IMR-90 (cell line): ENCODE data around the gene UBE2V1. TPM values are rescaled to one million over a fixed set of nuclear protein-coding genes. Genes with fewer than 3 reads are reported as not detected.

Source experiments
- ATAC-seq: fragments of 200-7000 bp; cut with Tn5 transposase; 2 replicates; pipeline ENCODE4 v1.9.1; 2020; ENCODE audit warnings: low read depth, mild to moderate bottlenecking, moderate library complexity
- BruUV-seq: library from RNA; stranded (reverse); fragments of 400-500 nt; replicated peaks from 2 replicates; lab custom pipeline; 2021; lab: Mats Ljungman, UMichigan
- CTCF ChIA-PET: fragments of 300-600 bp; formaldehyde crosslinking; extraction: SDS; loops from one replicate; lab custom pipeline; 2021; ENCODE audit warnings: antibody characterized with exemption; lab: Yijun Ruan, JAX
- POLR2A ChIA-PET: fragments of 300-600 bp; sonication (Branson Sonifier 250); formaldehyde crosslinking; loops from one replicate; lab custom pipeline; 2022; ENCODE audit warnings: antibody characterized with exemption; ENCODE audit not compliant: unreplicated experiment; lab: Charles Lee
- DNase-seq: peaks from one replicate; pipeline ENCODE4 v3.0.0; 2013
- H2AFZ ChIP-seq: replicated peaks from 2 replicates; pipeline ENCODE3; 2013; ENCODE audit warnings: low read length, mild to moderate bottlenecking; ENCODE audit not compliant: poor library complexity
- H2AK5ac ChIP-seq: 2 replicates; pipeline ENCODE4 v1.6.1; 2013; ENCODE audit warnings: low read depth, low read length, inconsistent platforms
- H2AK9ac ChIP-seq: replicated peaks from 2 replicates; pipeline ENCODE3; 2013; ENCODE audit warnings: mild to moderate bottlenecking, low read depth, low read length, moderate library complexity; ENCODE audit not compliant: poor library complexity
- H2BK120ac ChIP-seq: 2 replicates; pipeline ENCODE4 v1.6.1; 2013; ENCODE audit warnings: low read depth, low read length, inconsistent platforms
- H2BK15ac ChIP-seq: 3 replicates; pipeline ENCODE4 v1.6.1; 2013; ENCODE audit warnings: low read depth, low read length, inconsistent platforms
- H2BK20ac ChIP-seq: 2 replicates; pipeline ENCODE4 v1.6.1; 2013; ENCODE audit warnings: low read depth, mild to moderate bottlenecking, inconsistent platforms, low read length, moderate library complexity
- H2BK5ac ChIP-seq: 2 replicates; pipeline ENCODE4 v1.6.1; 2013; ENCODE audit warnings: mild to moderate bottlenecking, low read depth, low read length, inconsistent platforms; ENCODE audit not compliant: poor library complexity, severe bottlenecking
- H3K14ac ChIP-seq: replicated peaks from 2 replicates; pipeline ENCODE4 v1.6.1; 2013; ENCODE audit warnings: low read depth, low read length, inconsistent platforms
- H3K18ac ChIP-seq: 2 replicates; pipeline ENCODE4 v1.6.1; 2013; ENCODE audit warnings: low read depth, low read length, control low read depth
- H3K23ac ChIP-seq: 2 replicates; pipeline ENCODE4 v1.6.1; 2013; ENCODE audit warnings: low read depth, low read length, inconsistent platforms
- H3K27ac ChIP-seq: 2 replicates; pipeline ENCODE4 v1.5.1; 2013; ENCODE audit warnings: mild to moderate bottlenecking, control low read depth, low read length; ENCODE audit not compliant: insufficient read depth
- H3K27me3 ChIP-seq: 2 replicates; pipeline ENCODE4 v1.6.1; 2013; ENCODE audit warnings: low read length; ENCODE audit not compliant: control insufficient read depth, insufficient read depth
- H3K36me3 ChIP-seq: 2 replicates; pipeline ENCODE4 v1.6.1; 2013; ENCODE audit warnings: low read length, mixed read lengths; ENCODE audit not compliant: control insufficient read depth, insufficient read depth
- H3K4ac ChIP-seq: 2 replicates; pipeline ENCODE4 v1.6.1; 2013; ENCODE audit warnings: low read depth, low read length, inconsistent platforms
- H3K4me1 ChIP-seq: 2 replicates; pipeline ENCODE4 v1.6.1; 2013; ENCODE audit warnings: low read length, mixed read lengths; ENCODE audit not compliant: control insufficient read depth, insufficient read depth
- H3K4me2 ChIP-seq: 2 replicates; pipeline ENCODE4 v1.6.1; 2013; ENCODE audit warnings: low read depth, mild to moderate bottlenecking, control low read depth, low read length, moderate library complexity
- H3K4me3 ChIP-seq: 2 replicates; pipeline ENCODE4 v1.5.1; 2013; ENCODE audit warnings: low read depth, mild to moderate bottlenecking, control low read depth, low read length, moderate library complexity; ENCODE audit not compliant: insufficient read depth
- H3K56ac ChIP-seq: 2 replicates; pipeline ENCODE4 v1.6.1; 2013; ENCODE audit warnings: low read length, inconsistent platforms; ENCODE audit not compliant: insufficient read depth; ENCODE audit errors: extremely low read depth
- H3K79me1 ChIP-seq, 2 experiments: 2 replicates each; pipeline ENCODE4 v1.6.1; 2013; ENCODE audit warnings: low read length in 2 of 2, inconsistent platforms in 1 of 2, low read depth in 1 of 2
- H3K9ac ChIP-seq: 2 replicates; pipeline ENCODE4 v1.6.1; 2013; ENCODE audit warnings: low read depth, low read length, control low read depth
- H3K9me1 ChIP-seq: 2 replicates; pipeline ENCODE4 v1.6.1; 2013; ENCODE audit warnings: low read length, inconsistent platforms; ENCODE audit not compliant: insufficient read depth
- H3K9me3 ChIP-seq: 2 replicates; pipeline ENCODE4 v1.6.1; 2013; ENCODE audit warnings: low read length; ENCODE audit not compliant: control insufficient read depth, insufficient read depth
- H4K20me1 ChIP-seq: 2 replicates; pipeline ENCODE4 v1.6.1; 2013; ENCODE audit warnings: low read length, inconsistent platforms; ENCODE audit not compliant: insufficient read depth
- H4K5ac ChIP-seq: 2 replicates; pipeline ENCODE4 v1.6.1; 2013; ENCODE audit warnings: mild to moderate bottlenecking, low read depth, low read length, control low read depth
- H4K8ac ChIP-seq, 2 experiments: 2 replicates each; pipeline ENCODE4 v1.6.1; 2013; ENCODE audit warnings: low read depth in 2 of 2, low read length in 2 of 2, control low read depth in 1 of 2, inconsistent platforms in 1 of 2
- H4K91ac ChIP-seq: 2 replicates; pipeline ENCODE4 v1.6.1; 2013; ENCODE audit warnings: low read depth, low read length, inconsistent platforms; ENCODE audit not compliant: insufficient read depth
- BHLHE40 ChIP-seq: fragments of 150-350 bp; IDR thresholded peaks from 2 replicates; pipeline ENCODE4 v1.6.1; 2016; ENCODE audit warnings: mild to moderate bottlenecking, low read depth, low read length
- MAFK ChIP-seq: IDR thresholded peaks from 2 replicates; pipeline ENCODE4 v1.6.1; 2012; ENCODE audit warnings: low read depth, low read length, improper control_type of control experiment
- MAZ ChIP-seq: IDR thresholded peaks from 2 replicates; pipeline ENCODE4 v1.6.1; 2012; ENCODE audit warnings: low read depth, mild to moderate bottlenecking, low read length, improper control_type of control experiment, moderate library complexity, borderline replicate concordance
- NFE2L2 ChIP-seq: fragments of 150-350 bp; IDR thresholded peaks from 2 replicates; pipeline ENCODE4 v1.6.1; 2016; ENCODE audit warnings: low read depth, mild to moderate bottlenecking, low read length
- RFX5 ChIP-seq: IDR thresholded peaks from 2 replicates; pipeline ENCODE4 v1.8.0; 2012; ENCODE audit warnings: low read depth, mild to moderate bottlenecking, low read length, moderate library complexity
- USF2 ChIP-seq: fragments of 150-350 bp; IDR thresholded peaks from 2 replicates; pipeline ENCODE4 v1.6.1; 2017; ENCODE audit warnings: mild to moderate bottlenecking, antibody characterized with exemption, low read length, low read depth
- WGBS, 2 experiments: methylation state at CpG; one replicate each; pipeline versions ENCODE4 v1.1.5 to v1.1.7; 2013; ENCODE audit warnings: missing lambda C conversion rate in 2 of 2; ENCODE audit not compliant: insufficient read length in 1 of 2; ENCODE audit errors: extremely low coverage in 2 of 2; 5-methylcytosine and 5-hydroxymethylcytosine counted together
- dilution Hi-C: fragments of 300-500 bp; cut with HindIII; formaldehyde crosslinking; loops from one replicate; pipeline ENCODE4 v1.14.3; 2018; ENCODE audit warnings: low sequenced_read_pairs; ENCODE audit not compliant: unreplicated experiment
- in situ Hi-C: fragments of 300-500 bp; cut with MboI; formaldehyde crosslinking; loops from 3 replicates; pipeline ENCODE4 v1.14.3; 2019; ENCODE audit warnings: low sequenced_read_pairs, inconsistent platforms, mixed read lengths
- intact Hi-C: fragments of 100-400 bp; cut with micrococcal nuclease; formaldehyde crosslinking; loops from 2 replicates; pipeline ENCODE4 v1.10.0; 2022
- polyA plus RNA-seq, 3 experiments: library from polyadenylated mRNA; depleted of rRNA; stranded (reverse); fragments of >200 nt; gene quantifications; 2 replicates each; pipeline ENCODE4 v1.2.3, GENCODE V29; 2012; ENCODE audit warnings: low replicate concordance in 1 of 3
- total RNA-seq: library from RNA; depleted of rRNA; stranded (reverse); fragments of >200 nt; gene quantifications from 2 replicates; pipeline ENCODE4 v1.2.3, GENCODE V29; 2012

The UBE2V1 gene
- total and polyA plus RNA-seq, 2 of the 4 experiments (the other 2 are of a cell fraction), result 20.1 to 138 TPM

DNA sequence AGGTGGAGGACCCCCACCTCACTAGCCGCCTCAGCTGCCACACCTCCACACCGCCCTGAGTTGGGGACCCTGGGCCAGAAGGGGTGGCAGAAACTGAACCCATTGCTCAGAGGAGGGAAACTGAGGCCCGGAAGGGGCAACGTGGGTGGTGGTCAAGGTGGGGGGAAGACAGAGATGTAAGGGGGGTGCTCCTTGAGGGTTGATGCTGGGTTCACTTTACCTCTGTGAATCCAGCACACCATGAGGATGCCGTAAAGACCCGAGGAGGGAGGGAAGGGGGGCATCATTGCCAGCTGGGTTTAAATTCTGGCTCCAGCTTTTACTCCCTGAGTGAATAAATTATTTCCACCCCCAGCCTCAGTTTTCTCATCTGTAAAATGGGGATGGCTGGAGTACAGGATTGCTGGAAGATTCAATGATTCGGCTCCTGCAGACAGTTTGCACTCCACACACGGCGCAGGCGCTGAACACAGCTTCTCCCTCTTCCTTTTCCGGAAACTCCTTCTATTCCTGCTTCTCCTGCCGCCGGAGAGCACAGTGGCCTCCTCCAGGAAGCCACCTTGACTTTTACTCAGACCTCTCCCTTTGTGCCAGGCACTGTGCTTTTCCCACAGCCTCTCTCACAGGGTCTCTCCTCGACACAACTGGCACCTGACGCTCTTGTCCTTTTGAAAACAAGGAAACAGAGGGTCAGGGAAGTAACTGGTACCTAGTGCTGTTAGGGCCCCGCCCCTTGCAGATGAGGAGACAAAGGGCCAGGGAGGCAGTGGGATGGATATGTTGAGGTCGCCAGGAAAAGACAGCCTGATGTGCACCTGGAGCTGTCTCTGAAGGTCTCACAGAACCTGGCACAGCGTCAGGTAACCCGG lies 59.4 kb downstream of the UBE2V1 start:
- Histone ChIP-seq H3K36me3 (no peaks in the 10 kb centered on the region), H4K91ac (no peak overlapping the region), H2BK120ac (no peak overlapping the region; the same call in 1 of the 2 replicates), H3K9me3 (no peaks in the 10 kb centered on the region), H3K4me2 (no peak overlapping the region), H2BK15ac (no peak overlapping the region), H3K27me3 (no peaks in the 10 kb centered on the region), H3K4me3 (no peak overlapping the region), H3K18ac (no peak overlapping the region), H3K27ac (no peak overlapping the region), H2BK20ac (no peak overlapping the region), H3K23ac (no peak overlapping the region), H3K4me1 (peaks cover 10% of the 10 kb centered on the region), H2AK9ac (peak overlapping the region; percentile 50), H3K79me1 (no peaks in the 10 kb centered on the region), H2AK5ac (peak overlapping the region; percentile 65), H3K14ac (no peak overlapping the region), H3K4ac (no peak overlapping the region), H2BK5ac (no peak overlapping the region), H4K8ac (no peak overlapping the region; a peak in 1 of 4 replicates), H4K5ac (no peak overlapping the region), H3K56ac (no peak overlapping the region), H3K9ac (no peak overlapping the region), H3K9me1 (no peaks in the 10 kb centered on the region), H2AFZ (no peak overlapping the region), H4K20me1 (no peaks in the 10 kb centered on the region)
- ChIA-PET CTCF (interaction anchor here (1.0 kb wide), 1 partner anchor 18 kb away, joined by 3 read pairs; no protein-coding TSS in a partner anchor), POLR2A (no interaction called here)
- in situ Hi-C loops, result no loop called here
- intact Hi-C loops, result no loop called here
- no TSS peak for BruUV-seq
- no peak for ATAC-seq
- no peak for TF ChIP-seq MAFK
- no peak for TF ChIP-seq USF2
- TF ChIP-seq MAZ, result no peak
- no peak for TF ChIP-seq NFE2L2
- no peak for TF ChIP-seq RFX5
- no peak for TF ChIP-seq BHLHE40
- no peak for DNase-seq
- dilution Hi-C loops, result no loop called here
- no CpG with 5 or more reads among the region's 19 CpGs for WGBS, 2 experiments
